ENCODE measurements around the gene MST1.

Gene MST1

DNA sequence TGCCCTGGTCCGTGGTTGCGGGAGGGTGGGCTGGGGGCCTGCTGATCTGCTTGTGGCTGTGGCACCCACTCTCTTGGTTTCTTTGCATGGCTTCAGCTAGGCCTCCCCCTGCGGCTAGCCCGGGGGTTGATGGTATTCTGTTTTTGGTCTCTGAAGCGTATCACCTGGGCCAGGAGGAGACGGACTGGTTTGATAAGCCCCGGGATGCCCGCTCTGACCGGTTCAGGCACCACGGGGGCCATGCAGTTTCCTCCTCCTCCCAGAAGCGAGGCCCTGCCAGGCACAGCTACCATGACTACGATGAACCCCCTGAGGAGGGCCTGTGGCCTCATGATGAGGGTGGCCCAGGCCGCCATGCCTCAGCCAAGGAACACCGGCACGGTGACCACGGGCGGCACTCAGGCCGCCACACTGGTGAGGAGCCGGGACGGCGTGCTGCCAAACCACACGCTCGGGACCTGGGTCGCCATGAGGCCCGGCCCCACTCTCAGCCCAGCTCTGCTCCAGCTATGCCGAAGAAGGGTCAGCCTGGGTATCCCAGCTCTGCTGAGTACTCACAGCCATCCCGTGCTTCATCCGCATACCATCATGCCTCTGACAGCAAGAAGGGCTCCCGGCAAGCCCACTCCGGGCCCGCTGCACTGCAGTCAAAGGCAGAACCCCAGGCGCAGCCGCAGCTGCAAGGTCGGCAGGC is 26.4 kb downstream of the MST1 start:
- TF ChIP-seq, protein P1, sequence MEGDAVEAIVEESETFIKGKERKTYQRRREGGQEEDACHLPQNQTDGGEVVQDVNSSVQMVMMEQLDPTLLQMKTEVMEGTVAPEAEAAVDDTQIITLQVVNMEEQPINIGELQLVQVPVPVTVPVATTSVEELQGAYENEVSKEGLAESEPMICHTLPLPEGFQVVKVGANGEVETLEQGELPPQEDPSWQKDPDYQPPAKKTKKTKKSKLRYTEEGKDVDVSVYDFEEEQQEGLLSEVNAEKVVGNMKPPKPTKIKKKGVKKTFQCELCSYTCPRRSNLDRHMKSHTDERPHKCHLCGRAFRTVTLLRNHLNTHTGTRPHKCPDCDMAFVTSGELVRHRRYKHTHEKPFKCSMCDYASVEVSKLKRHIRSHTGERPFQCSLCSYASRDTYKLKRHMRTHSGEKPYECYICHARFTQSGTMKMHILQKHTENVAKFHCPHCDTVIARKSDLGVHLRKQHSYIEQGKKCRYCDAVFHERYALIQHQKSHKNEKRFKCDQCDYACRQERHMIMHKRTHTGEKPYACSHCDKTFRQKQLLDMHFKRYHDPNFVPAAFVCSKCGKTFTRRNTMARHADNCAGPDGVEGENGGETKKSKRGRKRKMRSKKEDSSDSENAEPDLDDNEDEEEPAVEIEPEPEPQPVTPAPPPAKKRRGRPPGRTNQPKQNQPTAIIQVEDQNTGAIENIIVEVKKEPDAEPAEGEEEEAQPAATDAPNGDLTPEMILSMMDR (conservative IDR thresholded peaks at IDR 0.05; ENCODE audit: low read length) = no peak
- H3K4me3 ChIP-seq (ENCODE audit: low read length) = no peak overlapping the region
- no peak for DNase-seq (ENCODE audit: low read depth)

DNA sequence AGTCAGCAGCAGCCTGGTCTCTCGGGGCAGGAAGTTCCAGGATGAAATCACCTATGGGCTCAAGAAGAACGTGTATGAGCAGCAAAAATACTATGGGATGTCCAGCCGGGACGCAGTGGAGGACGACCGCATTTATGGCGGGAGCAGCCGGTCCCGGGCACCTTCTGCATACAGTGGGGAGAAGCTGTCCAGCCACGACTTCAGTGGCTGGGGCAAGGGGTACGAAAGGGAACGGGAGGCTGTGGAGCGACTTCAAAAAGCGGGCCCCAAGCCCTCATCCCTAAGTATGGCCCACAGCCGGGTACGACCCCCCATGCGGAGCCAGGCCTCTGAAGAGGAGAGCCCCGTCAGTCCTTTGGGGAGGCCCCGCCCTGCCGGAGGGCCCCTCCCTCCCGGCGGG is 27.3 kb downstream of the MST1 start:
- no peak for DNase-seq (ENCODE audit: low read depth)
- TF ChIP-seq, protein P1 (conservative IDR thresholded peaks at IDR 0.05; ENCODE audit: low read length) = no peak
- no peak overlapping the region for H3K4me3 ChIP-seq (ENCODE audit: low read length)

DNA sequence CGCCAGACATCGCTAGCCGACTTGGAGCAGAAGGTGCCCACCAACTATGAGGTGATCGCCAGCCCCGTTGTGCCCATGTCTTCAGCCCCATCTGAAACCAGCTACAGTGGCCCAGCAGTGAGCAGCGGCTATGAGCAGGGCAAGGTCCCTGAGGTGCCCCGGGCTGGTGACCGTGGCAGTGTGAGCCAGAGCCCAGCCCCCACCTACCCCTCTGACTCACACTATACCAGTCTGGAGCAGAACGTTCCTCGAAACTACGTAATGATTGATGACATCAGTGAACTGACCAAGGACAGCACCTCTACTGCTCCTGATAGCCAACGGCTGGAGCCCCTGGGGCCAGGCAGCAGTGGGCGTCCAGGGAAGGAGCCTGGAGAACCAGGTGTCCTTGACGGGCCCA is 28.0 kb downstream of the MST1 start:
- TF ChIP-seq, protein P1 (conservative IDR thresholded peaks at IDR 0.05; ENCODE audit: low read length) = no peak
- no peak overlapping the region for H3K4me3 ChIP-seq (ENCODE audit: low read length)
- DNase-seq (ENCODE audit: low read depth) = no peak

DNA sequence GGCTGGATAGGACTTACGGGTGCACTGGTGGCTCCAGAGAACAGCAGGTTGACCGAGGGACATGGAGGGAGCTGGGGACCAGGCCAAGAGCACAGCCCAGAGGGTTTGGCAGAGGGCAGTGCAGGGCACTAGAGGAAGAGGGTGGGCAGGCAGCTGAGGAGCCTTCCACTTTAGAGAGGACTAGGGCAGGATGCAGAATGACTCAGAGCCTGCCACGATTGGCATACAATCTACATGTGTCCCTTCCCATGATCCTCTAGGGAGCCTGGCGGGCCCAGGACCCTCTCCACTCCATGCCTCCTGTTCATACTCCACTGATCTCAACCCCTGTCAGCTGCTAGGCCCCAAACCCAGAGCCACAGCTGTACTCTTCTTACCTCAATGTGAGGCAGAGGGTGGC is 29.5 kb downstream of the MST1 start:
- TF ChIP-seq, protein P1 (conservative IDR thresholded peaks at IDR 0.05; ENCODE audit: low read length) = no peak
- H3K4me3 ChIP-seq (ENCODE audit: low read length) = no peak overlapping the region
- no peak for DNase-seq (ENCODE audit: low read depth)

DNA sequence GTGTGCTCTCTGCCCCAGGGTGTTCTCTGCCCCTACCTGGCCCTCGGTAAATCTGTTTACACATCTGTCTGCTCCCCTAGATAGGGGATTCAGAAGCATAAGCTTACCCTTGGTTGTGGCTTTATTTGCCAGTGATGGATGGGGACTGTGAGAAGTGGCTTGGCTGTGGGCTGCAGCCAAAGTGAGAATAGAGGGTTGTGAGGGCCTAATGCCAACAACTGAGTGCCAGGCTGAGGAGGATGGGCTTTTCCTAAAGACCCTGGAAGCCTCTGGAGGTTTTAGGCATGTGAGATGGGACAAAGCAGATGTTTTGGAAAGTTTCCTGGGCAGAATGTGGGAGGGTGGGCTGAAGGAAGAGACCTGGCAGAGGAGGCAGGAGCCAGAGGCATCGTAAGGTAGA is 30.6 kb downstream of the MST1 start:
- DNase-seq (ENCODE audit: low read depth) = no peak
- TF ChIP-seq, protein P1 (conservative IDR thresholded peaks at IDR 0.05; ENCODE audit: low read length) = no peak
- no peak overlapping the region for H3K4me3 ChIP-seq (ENCODE audit: low read length)

DNA sequence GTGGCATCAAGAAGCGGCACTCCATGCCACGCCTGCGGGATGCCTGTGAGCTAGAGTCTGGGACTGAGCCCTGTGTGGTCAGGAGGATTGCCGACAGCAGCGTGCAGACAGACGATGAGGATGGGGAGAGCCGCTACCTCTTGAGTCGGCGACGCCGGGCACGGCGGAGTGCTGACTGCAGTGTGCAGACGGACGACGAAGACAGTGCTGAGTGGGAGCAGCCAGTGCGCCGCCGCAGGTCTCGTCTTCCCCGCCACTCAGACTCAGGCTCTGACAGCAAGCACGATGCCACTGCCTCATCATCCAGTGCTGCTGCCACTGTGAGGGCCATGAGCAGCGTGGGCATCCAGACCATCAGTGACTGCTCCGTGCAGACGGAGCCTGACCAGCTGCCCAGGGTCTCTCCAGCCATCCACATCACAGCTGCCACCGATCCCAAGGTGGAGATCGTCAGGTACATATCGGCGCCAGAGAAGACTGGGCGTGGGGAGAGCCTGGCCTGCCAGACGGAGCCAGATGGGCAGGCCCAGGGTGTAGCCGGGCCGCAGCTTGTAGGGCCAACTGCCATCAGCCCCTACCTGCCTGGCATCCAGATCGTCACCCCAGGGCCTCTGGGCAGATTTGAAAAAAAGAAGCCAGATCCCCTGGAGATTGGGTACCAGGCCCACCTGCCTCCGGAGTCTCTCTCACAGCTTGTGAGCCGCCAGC is 31.9 kb downstream of the MST1 start:
- DNase-seq (ENCODE audit: low read depth) = no peak
- no peak overlapping the region for H3K4me3 ChIP-seq (ENCODE audit: low read length)
- TF ChIP-seq, protein P1 (conservative IDR thresholded peaks at IDR 0.05; ENCODE audit: low read length) = no peak

DNA sequence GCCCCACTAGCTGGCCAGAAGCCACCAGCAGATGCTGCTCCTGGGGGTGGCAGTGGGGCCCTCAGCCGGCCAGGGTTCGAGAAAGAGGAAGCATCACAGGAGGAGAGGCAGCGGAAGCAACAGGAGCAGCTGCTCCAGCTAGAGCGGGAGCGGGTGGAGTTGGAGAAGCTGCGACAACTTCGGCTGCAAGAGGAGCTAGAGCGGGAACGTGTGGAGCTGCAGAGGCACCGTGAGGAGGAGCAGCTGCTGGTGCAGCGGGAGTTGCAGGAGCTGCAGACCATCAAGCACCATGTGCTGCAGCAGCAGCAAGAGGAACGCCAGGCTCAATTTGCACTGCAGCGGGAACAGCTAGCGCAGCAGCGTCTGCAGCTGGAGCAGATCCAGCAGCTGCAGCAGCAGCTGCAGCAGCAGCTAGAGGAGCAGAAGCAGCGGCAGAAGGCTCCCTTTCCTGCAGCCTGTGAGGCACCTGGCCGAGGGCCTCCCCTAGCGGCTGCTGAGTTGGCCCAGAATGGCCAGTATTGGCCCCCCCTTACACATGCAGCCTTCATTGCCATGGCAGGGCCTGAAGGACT is 32.6 kb downstream of the MST1 start:
- no peak for DNase-seq (ENCODE audit: low read depth)
- TF ChIP-seq, protein P1 (conservative IDR thresholded peaks at IDR 0.05; ENCODE audit: low read length) = peak; percentile 14

More for the DNA sequence above, 32.6 kb downstream of the MST1 start:
- H3K4me3 ChIP-seq (ENCODE audit: low read length) = no peak overlapping the region

Data from AG10803 (cell line).